T47D (cell line): Measurements from ENCODE around the gene TROAP.
"Not testable (repeated sequence)": the region's sequence is repeated elsewhere in the genome, so short reads cannot be mapped to it uniquely, and the experiment has no call there.

Source experiments
- DNase-seq, 2 experiments: peaks; one replicate each; pipeline versions ENCODE4 v3.0.0 to v3.0.0-alpha.2; 2011 to 2012; ENCODE audit warnings: low read depth in 1 of 2, low spot score in 1 of 2
- JUND ChIP-seq: IDR thresholded peaks from 2 replicates; pipeline ENCODE4 v1.6.1; 2012; ENCODE audit warnings: low read depth
- in situ Hi-C: cut with HindIII; loops from 2 replicates; pipeline ENCODE4 v1.10.0; 2016; ENCODE audit warnings: low sequenced_read_pairs, low pct_unique_long_range_greater_than_20kb

The TROAP gene

DNA sequence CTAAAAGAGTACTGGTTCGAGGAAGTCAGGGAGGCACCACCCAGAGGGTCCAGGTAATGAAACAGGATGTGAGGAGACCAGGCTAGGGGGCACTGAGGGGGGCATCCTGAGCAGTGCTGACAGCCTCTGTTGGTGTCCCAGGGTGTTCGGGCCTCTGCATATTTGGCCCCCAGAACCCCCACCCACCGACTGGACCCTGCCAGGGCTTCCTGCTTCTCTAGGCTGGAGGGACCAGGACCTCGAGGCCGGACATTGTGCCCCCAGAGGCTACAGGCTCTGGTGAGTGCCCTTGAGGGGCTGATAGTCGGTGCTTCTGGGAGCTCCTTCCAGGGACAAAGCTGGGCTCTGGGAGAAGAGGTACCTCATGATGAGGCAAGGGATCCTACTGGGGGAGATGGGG lies 2.6 kb downstream of the TROAP start:
- TF ChIP-seq JUND = no peak
- in situ Hi-C loops = no loop called here

DNA sequence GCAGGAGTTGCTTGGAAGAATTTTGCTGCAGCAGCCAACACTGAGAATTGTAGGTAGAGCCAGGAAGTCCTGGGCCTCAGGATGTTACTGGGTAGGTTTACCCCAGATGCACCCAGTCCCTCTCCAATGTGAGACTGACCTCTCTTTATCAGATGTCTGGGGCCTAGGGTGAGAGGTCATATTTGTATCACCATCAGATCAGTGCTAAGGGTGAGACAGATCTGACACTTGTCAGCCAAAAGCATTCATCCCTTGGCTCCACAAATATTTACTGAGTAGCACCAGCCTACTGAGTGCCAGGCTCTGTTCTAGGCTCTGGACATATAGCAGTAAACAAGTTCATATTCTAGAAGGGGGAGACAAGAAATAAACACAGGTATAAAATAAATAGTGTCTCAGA lies 4.3 kb downstream of the TROAP start:
- DNase-seq = no peak
- TF ChIP-seq JUND = no peak
- in situ Hi-C loops = no loop called here

More for the DNA sequence above, 2.6 kb downstream of the TROAP start:
- no peak for DNase-seq

DNA sequence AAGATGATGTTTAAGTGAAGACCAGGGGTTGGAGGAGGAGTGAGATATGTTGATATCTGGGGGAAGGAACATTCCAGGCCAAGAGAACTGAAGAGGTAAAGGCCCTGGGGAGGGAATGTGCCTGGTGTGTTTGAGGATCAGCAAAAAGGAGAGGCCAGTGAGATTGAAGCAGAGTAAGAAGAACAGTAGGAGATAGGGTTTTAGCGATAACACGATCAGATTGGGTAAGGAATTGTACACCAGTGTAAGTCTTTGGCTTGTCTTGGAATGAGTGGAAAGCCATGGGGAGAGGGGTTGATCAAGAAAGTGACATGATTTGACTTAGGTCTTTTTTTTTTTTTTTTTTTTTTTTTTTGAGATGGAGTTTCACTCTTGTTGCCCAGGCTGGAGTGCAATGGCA lies 4.8 kb downstream of the TROAP start:
- DNase-seq = no peak
- no peak for TF ChIP-seq JUND
- in situ Hi-C loops = no loop called here

DNA sequence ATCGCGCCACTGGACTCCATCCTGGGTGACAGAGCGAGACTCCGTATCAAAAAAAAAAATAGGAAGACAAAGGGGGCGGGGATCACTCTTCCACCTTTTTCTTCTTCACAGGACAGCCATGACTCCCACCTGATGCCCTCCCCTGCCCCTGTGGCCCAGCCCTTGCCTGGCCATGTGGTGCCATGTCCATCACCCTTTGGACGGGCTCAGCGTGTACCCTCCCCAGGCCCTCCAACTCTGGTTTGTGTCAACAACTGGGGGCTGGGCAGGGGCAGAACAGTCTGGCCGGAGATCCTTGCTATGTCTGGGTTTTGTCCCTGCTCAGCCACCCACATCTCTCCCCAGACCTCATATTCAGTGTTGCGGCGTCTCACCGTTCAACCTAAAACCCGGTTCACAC lies 5.8 kb downstream of the TROAP start:
- no peak for TF ChIP-seq JUND
- no peak for DNase-seq
- in situ Hi-C loops = no loop called here

GRCh38 chr12:49330032-49330619 lies 7.1 kb downstream of the TROAP start:
- no peak for DNase-seq
- in situ Hi-C loops = no loop called here
- TF ChIP-seq JUND = no peak

DNA sequence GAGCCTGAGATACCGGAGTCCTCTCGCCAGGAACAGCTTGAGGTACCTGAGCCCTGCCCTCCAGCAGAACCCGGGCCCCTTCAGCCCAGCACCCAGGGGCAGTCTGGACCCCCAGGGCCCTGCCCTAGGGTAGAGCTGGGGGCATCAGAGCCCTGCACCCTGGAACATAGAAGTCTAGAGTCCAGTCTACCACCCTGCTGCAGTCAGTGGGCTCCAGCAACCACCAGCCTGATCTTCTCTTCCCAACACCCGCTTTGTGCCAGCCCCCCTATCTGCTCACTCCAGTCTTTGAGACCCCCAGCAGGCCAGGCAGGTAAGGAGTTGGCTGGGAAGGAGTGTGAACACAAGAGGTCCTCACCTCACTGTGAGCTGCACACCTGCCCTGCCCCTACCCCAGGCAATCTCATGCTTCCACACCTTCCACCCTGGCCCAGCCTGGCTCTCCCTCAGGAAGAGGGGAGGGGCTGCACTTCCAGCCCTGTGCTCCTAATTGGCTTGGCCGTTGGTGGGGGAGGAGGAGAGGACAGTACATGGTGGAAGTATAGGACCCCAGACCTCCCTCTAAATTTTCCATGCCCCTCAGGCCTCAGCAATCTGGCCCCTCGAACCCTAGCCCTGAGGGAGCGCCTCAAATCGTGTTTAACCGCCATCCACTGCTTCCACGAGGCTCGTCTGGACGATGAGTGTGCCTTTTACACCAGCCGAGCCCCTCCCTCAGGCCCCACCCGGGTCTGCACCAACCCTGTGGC lies 7.8 kb downstream of the TROAP start:
- TF ChIP-seq JUND = no peak
- in situ Hi-C loops = no loop called here
- DNase-seq = no peak

DNA sequence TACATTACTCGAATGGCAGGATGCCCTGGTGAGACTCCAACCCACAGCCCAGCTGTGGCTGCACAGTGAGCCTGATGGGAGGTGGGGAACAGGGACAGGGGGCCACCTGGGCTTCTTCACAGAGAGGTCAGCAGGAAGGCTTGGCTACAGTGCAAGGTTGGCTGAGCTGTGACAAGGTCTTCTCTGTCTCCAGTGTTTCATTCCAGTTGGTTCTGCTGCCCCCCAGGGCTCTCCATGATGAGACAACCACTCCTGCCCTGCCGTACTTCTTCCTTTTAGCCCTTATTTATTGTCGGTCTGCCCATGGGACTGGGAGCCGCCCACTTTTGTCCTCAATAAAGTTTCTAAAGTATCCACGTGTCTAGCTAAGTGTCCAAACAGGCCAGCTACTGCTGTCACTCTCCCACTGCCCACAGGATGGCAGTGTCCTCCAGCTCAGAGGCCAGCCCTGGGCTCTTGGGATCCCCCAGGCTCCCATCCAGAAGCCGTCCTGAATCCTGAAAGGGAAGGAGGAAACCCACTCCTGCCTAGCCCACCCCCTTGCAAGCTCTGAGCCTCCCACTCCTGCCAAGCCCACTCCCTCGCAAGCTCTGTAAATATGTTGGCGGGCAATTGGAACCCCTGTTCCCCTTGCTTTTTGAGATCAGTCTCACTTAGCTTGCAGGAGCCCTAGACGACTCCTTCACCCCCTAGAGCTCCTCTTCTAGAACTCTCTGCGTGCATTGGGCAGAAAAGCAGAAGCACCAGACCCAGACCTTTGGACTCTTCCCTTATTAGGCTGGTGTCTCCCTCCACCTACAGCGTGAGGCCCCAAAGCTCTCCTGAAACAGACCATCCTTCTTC lies 8.5 kb downstream of the TROAP start:
- TF ChIP-seq JUND = no peak
- in situ Hi-C loops = no loop called here
- DNase-seq = peak; percentile 85 to 91

DNA sequence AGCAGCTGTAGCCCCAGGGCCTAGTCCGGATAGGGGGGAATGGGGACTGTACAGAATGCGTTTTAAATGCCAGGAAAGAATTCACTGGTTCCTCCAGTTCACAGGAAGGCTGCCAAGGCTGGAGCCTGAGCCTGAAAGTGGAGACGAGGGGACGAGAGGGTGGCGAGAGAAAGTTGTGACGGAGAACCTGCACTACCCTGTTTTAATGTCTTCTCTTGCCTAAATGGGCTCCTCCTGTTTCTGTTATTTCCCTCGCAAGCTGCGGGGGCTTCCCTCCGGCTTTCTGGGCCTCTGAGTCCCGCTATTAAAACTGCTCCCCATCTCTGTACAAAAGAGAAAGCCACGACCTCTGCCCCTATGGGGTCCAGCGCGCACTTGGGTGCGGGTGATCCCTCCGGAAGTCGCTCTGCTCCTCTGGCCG lies 9.4 kb downstream of the TROAP start:
- no peak for TF ChIP-seq JUND
- no peak for DNase-seq
- in situ Hi-C loops = no loop called here

GRCh38 chr12:49332891-49333371 lies 9.9 kb downstream of the TROAP start:
- no peak for DNase-seq
- in situ Hi-C loops = no loop called here
- no peak for TF ChIP-seq JUND

DNA sequence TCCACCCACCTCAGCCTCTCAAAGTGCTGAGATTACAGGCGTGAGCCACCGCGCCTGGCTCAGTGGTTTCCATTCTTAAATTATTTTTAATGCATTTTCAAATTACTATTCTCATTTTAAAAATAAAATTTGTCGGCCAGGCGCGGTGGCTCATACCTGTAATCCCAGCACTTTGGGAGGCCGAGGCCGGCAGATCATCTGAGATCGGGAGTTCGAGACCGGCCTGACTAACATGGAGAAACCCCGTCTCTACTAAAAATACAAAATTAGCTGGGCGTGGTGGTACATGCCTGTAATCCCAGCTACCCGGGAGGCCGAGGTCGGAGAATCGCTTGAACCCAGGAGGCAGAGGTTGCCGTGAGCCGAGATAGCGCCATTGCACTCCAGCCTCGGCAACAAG lies 10.7 kb downstream of the TROAP start:
- DNase-seq, in situ Hi-C loops: not testable (repeated sequence)

- in situ Hi-C loops = no loop called here
- DNase-seq = no peak
- TF ChIP-seq JUND = no peak
These were observed 11.2 kb downstream of the TROAP start for GRCh38 chr12:49334226-49334625.

DNA sequence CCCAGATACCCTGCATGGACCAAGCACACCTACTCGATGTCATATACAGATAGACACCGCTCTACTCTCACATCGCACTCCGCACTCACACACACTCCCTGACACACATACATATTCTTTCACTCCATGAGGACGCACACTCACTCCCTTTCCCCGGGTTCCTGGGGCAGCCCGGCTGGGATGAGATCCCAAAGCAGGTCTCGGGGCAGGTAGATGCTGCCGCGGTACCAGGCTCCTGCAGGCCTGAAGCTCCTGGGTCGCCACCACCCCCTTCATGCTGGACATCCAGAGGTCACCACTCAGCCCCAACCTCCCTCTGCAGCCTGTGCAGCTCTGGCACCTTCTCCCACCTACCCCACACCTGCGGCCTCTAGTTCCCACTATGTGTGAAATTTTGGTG lies 11.6 kb downstream of the TROAP start:
- in situ Hi-C loops = no loop called here
- no peak for DNase-seq
- TF ChIP-seq JUND = no peak
